Measurements from ENCODE around the gene NKAP. TPM values are rescaled to one million over a fixed set of nuclear protein-coding genes. Genes with fewer than 3 reads are reported as not detected.

Gene NKAP
- total RNA-seq, 1 donor from 2014 or later, result 7.8 TPM

DNA sequence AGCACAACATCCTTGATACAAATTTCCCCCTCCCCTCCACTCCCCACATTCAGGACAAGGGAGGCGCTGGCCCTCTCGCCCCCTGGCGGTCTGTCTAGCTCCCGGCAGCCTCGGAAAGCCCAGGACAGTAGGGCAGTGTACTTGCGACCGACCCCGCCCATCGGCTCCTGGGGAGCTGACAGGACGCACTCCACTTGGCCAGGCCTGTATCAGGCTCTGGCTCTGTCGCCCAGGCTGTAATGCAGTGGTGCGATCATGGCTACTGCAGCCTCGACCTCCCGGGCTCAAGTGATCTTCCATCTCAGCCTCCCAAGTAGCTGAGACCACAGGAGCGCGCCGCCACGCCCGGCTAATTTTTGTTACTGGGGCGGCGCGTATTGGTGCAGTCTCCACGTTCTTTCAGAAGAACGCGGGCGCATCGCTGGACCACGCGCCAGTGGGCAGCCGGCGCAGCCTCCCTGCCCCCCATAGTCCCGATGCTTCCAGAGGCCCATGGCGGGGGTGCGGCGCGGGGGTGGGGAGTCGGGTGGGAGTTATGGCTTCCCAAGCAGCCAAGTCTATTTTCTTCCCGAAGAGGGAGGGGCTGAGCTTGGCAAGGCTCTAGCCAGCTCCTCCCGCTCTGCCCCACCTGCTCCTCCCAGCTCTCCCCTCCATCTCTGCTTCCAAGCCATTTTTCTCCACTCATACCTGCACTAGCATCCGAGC, 55.7 kb downstream of the NKAP start:
- H3K36me3 ChIP-seq, result no peaks in the 10 kb centered on the region
- intact Hi-C loops (cut with DNase I), result no loop called here
- no peak overlapping the region for H3K27ac ChIP-seq
- H3K4me1 ChIP-seq, result no peaks in the 10 kb centered on the region
- ATAC-seq, result peak; percentile 98
- peak overlapping the region; percentile 30 for H3K4me3 ChIP-seq
- DNase-seq, result peak; percentile 84
- TF ChIP-seq, protein P1, sequence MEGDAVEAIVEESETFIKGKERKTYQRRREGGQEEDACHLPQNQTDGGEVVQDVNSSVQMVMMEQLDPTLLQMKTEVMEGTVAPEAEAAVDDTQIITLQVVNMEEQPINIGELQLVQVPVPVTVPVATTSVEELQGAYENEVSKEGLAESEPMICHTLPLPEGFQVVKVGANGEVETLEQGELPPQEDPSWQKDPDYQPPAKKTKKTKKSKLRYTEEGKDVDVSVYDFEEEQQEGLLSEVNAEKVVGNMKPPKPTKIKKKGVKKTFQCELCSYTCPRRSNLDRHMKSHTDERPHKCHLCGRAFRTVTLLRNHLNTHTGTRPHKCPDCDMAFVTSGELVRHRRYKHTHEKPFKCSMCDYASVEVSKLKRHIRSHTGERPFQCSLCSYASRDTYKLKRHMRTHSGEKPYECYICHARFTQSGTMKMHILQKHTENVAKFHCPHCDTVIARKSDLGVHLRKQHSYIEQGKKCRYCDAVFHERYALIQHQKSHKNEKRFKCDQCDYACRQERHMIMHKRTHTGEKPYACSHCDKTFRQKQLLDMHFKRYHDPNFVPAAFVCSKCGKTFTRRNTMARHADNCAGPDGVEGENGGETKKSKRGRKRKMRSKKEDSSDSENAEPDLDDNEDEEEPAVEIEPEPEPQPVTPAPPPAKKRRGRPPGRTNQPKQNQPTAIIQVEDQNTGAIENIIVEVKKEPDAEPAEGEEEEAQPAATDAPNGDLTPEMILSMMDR (IDR thresholded peaks at IDR 0.05), result peak; percentile 56
- H3K9me3 ChIP-seq, result no peaks in the 10 kb centered on the region
- H3K27me3 ChIP-seq, result no peaks in the 10 kb centered on the region

DNA sequence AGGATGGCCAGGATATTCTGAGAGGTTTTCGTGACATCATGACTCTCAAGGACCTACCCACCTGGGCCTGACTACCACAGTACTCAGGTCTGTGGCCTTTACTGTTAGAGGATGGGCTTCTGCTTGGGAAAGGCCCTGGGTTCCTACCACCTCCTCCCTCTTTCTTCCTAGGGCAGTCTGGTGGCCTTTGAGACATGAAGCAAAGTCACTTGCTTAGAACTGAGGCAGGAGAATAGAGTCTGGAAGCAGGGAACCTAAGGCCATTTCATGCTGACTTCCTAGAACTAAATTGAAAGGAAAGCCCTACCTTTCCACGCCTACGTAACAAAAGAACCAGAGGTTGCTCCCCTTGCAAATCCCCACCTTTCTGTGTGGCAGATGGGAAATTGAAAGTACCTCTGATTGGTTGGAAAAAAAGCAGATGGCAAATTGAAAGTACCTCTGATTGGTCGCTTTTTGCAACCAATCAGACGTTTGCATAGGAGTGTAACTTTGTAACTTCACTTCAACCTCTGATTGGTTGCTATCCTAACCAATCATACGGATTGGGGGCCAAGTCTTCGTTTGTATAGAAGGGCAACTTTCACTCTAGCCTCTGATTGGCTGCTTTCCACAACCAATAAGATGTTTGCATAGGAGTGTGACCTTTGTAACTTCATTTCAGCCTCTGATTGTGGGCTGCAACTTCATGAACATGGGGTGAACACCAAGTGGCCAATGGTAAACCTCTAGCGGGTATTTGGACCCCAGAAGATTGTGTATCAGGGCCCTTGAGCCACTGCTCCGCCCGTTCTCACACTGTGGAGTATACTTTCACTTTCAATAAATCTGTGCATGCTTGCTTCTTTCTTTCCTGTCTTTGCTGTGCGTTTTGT, 57.8 kb downstream of the NKAP start:
- Histone ChIP-seq H3K4me3 (no peak overlapping the region), H3K27ac (no peak overlapping the region), H3K27me3 (no peaks in the 10 kb centered on the region), H3K9me3 (no peaks in the 10 kb centered on the region), H3K36me3 (no peaks in the 10 kb centered on the region), H3K4me1 (no peaks in the 10 kb centered on the region)
- DNase-seq (no peak), ATAC-seq (peak; percentile 63)
- TF ChIP-seq, protein P1 (IDR thresholded peaks at IDR 0.05), result no peak
- intact Hi-C loops (cut with DNase I), result no loop called here

DNA sequence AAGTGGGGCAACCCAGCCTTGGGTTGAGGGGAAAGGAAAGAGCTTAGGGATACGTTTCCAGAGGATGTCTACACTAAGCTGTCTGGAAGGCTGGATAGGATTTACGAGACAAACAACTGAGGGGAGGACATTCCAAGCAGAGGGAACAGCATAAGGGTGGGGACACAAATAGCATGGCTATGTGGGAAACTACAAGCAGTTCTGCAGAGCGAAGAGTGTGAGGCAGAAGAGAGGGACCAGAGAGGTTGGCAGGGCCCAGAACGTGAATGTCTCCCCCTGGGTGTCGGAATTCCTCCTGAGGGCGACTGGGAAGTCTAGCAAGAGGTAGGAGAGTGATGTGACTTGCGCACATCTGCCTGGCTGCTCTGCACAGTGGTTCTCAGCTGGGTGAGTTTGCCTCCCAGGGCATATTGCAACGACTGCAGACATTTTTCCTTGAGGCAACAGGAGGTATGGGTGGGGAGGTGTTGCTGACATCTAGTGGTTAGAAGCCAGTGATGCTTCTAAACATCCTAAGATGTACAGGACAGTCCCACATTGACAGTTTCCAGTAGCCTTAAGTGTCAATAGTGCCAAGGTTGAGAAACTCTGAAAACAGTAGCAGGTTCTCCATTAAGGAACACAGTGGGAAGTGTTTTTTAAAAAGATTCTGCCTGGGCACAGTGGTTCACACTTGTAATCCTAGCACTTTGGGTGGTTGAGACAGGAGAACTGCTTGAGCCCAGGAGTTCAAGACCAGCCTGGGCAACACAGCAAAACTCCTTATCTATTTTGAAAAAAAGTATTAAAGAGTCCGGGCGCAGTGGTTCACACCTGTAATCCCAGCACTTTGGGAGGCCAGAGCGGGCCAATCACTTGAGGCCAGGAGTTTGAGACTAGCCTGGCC, 62.8 kb downstream of the NKAP start:
- H3K4me3 ChIP-seq, result no peak overlapping the region
- no peak for DNase-seq
- no peaks in the 10 kb centered on the region for H3K9me3 ChIP-seq
- TF ChIP-seq, protein P1 (IDR thresholded peaks at IDR 0.05), result peak; percentile 51
- intact Hi-C loops (cut with DNase I), result no loop called here
- H3K27me3 ChIP-seq, result no peaks in the 10 kb centered on the region
- no peak overlapping the region for H3K27ac ChIP-seq
- H3K36me3 ChIP-seq, result peaks cover 16% of the 10 kb centered on the region
- no peaks in the 10 kb centered on the region for H3K4me1 ChIP-seq
- peak; percentile 90 for ATAC-seq

DNA sequence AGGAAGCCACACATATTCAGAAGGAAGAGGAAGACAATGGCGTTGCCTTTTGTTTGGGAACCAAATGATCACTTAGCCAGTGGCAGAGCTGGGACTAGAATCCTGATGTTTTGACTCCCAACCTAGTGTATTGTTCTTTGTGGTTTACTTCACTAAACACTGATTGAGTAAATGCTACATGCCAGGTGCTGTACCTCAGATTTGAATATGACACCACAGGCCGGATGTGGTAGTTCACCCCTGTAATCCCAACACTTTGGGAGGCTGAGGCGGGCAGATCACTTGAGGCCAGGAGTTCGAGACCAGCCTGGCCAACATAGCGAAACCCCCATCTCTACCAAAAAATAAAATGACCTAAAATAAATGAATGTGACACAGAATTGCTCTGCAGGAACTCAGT, 63.5 kb downstream of the NKAP start:
- Histone ChIP-seq H3K9me3 (no peaks in the 10 kb centered on the region), H3K4me1 (no peaks in the 10 kb centered on the region), H3K27me3 (no peaks in the 10 kb centered on the region), H3K4me3 (no peak overlapping the region), H3K36me3 (peaks cover 16% of the 10 kb centered on the region), H3K27ac (no peak overlapping the region)
- TF ChIP-seq, protein P1 (IDR thresholded peaks at IDR 0.05), result no peak
- ATAC-seq (no peak), DNase-seq (no peak)
- intact Hi-C loops (cut with DNase I), result no loop called here

DNA sequence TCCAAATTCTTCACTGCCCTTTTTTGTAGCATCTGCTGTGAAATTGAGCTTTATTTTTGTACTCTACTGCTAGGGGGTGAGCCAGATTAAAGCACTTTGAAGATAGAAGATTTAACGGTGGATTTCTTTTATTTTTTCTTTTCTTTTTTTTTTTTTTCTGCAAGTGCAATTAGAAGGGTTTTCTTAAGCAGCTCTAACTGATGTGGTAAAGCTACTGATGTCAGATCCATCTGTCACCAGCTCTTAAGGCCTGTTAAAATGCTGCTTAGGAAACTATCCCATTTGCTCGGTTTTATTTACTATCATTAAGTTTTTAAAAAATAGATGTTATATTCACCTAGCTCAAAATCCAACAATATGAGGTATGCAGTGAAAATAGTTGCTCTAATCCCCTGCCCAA, 64.8 kb downstream of the NKAP start:
- TF ChIP-seq, protein P1 (IDR thresholded peaks at IDR 0.05), result no peak
- intact Hi-C loops (cut with DNase I), result no loop called here
- ATAC-seq, result no peak

More for the DNA sequence above, 64.8 kb downstream of the NKAP start:
- H3K4me3 ChIP-seq, result no peak overlapping the region
- no peaks in the 10 kb centered on the region for H3K9me3 ChIP-seq
- H3K27ac ChIP-seq, result no peak overlapping the region
- no peak for DNase-seq
- peaks cover 16% of the 10 kb centered on the region for H3K36me3 ChIP-seq
- H3K4me1 ChIP-seq, result no peaks in the 10 kb centered on the region
- H3K27me3 ChIP-seq, result no peaks in the 10 kb centered on the region
